Astrocyte of the hippocampus (primary cell): ENCODE results near the gene TBX2.

Source experiments
- DNase-seq: peaks from one replicate; pipeline ENCODE4 v3.0.0; 2011; ENCODE audit warnings: low read depth, low spot score

TBX2 gene

GRCh38 chr17:61402073-61402541 lies 2.5 kb downstream of the TBX2 start:
- DNase-seq: no peak

DNA sequence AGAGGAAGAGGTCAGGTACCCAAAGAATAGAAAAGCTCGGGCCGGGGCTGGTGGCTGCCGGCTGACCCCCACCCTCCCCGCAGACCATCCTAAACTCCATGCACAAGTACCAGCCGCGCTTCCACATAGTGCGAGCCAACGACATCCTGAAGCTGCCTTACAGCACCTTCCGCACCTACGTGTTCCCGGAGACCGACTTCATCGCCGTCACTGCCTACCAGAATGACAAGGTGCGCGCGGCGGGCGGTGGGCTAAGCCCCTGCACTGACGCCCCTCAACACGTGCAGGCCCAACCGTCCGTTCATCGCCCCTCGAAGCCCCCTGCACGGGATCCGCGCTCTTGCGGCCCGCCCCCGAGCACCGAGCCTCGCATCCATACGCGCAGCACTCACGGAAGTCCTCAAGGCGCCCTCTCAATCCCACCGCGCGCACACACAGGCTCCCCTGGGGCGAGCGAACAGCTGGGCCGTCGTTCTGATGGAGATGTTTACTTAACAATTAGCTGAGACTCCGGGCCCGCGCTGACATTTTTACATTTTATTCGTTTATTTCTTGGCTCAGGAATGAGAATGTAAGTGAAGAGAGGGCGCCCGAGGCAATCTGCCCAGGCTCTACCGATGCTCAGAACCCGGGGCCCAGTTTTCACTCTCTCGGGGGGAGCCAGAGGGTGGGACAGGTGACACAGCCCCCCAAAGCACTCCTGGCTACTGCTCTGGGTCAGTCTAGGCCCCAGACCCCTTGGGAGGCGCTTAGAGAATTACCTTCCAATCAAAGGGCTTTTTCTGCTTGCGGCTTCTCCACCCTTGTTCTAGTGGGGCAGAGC lies 3.5 kb downstream of the TBX2 start:
- DNase-seq: no peak

DNA sequence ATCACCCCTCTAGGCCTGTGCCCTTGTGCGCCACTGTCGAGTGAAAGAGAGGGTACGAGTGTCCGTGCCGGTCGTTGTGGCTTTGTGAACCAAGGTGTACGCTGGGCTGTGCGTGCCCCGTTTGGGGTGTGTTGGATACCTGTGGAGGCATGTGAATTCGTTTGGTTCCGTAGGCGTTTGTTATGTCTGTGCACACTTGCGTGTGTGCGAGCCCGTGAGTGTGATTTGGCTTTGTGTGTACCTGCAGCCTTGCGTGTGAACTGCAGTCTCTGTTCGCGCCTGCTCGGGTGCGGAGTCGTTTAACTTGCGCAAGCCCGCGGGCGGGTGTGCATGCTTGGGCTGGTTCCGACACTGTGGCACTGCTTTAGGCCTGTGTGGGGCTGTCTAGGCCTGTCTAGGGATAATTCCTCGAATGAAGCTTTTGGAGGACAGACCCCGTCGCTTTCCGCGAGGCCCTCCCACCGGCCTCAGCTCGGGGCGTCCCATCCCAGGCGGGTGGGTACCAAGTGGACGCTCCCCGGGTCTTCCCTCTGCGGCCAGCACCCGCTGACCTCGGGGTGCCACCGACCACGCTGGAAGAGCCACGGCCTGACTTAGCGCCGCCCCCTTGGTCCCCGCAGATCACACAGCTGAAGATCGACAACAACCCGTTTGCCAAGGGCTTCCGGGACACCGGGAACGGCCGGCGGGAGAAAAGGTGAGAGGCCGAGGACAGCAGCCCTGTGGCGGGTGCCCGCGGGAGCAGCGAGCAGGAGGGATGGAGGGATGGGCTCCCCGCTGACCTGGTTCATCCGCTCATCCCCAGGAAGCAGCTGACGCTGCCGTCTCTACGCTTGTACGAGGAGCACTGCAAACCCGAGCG lies 4.4 kb downstream of the TBX2 start:
- no peak for DNase-seq

- no peak for DNase-seq
These were observed 4.9 kb downstream of the TBX2 start for GRCh38 chr17:61404663-61404912.

- peak; percentile 16 for DNase-seq
These were observed 5.5 kb downstream of the TBX2 start for GRCh38 chr17:61404913-61405685.

- no peak for DNase-seq
These were observed 6.3 kb downstream of the TBX2 start for GRCh38 chr17:61405686-61406536.

DNA sequence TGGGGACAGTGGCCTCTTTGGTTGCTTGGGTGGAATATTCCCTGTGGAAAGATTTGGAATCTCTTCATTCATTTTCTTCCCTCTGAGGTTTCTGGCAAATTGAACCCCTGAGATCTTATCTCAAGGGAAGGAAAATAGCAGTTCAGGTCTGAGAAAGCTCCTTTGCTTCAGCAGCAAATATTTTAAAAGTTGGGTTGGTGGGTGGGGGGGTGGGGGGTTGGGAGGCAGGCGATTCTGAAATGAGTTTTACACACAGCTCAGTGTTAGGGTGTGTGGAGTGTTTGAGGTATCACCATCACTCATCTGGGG lies 6.8 kb downstream of the TBX2 start:
- DNase-seq: no peak

- DNase-seq: no peak
These were observed 7.6 kb downstream of the TBX2 start for GRCh38 chr17:61406971-61407911.

DNA sequence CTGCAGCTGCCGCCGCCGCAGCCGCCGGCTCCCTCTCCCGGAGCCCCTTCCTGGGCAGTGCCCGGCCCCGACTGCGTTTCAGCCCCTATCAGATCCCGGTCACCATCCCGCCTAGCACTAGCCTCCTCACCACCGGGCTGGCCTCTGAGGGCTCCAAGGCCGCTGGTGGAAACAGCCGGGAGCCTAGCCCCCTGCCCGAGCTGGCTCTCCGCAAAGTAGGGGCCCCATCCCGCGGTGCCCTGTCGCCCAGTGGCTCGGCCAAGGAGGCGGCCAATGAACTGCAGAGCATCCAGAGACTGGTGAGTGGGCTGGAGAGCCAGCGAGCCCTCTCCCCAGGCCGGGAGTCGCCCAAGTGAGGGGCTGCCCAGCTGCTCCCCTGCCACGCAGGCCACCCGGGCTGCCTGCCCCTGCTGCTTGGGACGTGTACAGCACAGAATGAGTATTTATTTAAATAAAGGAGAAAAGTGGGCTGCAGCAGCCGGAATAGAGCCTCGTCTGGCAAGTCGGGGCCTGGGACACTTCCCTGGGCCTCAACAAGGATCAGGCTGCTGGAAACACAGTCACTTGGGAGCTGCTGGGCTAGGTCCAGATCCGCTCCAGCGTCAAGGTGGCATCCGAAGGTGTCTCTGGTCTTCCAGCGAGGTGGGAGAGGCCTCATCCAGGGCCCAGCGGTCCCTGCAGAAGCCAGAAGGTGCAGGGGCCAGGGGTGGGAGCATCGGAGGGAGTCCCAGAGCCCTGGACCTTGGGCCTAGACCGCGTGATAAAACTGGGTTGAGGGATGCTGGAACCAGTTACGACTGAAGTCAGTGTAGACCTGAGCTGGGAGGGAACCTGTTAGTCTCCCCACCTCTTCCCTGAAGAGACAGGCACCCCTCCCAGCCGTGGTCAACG lies 8.8 kb downstream of the TBX2 start:
- peak; percentile 16 for DNase-seq

- peak; percentile 87 for DNase-seq
These were observed 9.9 kb downstream of the TBX2 start for GRCh38 chr17:61409301-61410112.

DNA sequence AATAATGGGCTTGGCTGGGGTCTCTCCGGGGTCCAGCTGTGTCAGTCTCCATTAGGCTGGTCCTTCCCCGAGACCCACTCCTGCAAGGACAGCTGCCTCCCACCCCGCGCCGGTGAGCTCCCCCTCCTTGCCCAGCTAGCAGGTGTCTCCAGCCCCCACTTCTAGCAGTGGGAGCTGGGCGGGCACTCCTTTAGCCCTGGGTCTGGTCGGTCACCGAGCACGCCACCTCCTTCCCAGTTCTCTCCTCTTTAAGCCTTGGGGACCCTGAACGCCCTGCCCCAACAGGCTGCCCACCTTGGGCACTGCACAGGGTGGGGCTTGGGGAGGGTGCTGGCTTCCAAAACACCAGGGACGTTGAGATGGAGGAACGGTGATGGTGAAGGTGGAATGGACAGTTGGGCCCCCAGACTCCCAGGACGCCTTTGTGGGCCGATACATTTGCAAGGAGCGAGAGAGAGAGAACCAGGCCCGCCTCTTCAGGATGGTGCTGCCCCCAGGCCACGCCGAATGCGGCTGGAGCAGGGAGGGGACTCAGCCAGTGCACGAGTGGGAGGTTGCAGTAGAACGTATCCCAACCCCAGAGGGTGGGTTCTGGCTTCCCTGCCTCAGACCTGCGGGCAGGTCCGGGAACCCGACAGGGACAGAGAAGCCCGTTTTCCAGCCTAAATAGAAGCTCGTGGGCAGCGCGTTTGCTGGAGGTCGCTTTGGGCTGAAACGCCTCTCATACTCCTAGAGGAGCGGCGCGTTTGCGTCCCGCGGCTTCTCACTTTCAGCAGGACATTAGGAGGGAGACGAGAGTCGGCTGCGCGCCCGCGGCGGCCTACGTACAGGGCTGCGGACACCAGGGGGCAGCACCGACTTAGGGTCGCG lies 10.7 kb downstream of the TBX2 start:
- DNase-seq: peak; percentile 84

DNA sequence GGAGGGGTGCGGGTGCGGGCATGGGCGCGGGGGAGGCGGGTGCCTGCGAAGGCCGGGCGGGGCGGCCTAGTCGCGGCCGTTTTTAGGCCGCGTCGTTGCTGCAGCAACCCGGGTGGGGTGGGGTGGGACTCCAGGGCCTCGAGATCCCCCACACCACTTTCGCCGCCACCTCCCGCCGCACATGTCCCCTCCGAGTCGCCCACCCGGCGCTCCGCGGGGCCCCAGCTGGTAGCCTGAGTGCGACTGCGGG lies 11.3 kb downstream of the TBX2 start:
- no peak for DNase-seq

GRCh38 chr17:61411261-61412142 lies 11.9 kb downstream of the TBX2 start:
- peak; percentile 74 for DNase-seq

DNA sequence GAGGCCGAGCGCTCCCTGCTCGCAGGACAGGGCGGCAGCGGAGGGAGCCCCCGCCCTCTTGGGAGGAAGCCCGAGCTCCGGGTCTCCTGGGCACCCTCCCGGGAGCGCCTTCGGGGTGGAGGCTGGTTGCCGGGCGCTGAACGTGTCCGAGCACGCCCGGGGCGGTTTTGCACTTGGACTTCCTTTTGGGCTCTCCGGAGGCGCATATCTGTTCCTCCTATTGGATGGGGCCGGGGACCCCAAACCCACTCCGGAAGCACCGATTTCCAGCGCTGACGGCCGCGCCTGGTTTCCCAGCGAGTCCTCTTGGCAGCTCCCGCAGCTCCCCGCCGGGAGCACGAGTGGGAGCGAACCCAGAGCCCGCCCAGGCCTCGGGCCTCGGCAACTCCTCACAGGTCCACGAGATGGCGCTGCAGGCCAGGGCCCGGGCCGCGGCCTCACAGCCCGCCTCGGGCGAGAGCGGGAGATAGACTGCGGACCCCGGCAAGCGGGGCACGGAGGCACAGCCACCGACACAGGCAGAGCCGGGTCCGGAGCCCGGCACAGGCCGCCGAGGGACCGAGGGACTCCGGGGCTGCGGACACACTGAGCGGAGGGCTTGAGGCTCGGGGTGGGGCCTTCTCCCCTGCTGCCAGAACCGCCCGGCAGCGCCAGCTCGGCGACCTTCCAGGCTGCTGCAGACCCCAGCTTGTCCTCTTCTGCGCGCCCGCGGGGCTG lies 12.7 kb downstream of the TBX2 start:
- peak; percentile 92 for DNase-seq

DNA sequence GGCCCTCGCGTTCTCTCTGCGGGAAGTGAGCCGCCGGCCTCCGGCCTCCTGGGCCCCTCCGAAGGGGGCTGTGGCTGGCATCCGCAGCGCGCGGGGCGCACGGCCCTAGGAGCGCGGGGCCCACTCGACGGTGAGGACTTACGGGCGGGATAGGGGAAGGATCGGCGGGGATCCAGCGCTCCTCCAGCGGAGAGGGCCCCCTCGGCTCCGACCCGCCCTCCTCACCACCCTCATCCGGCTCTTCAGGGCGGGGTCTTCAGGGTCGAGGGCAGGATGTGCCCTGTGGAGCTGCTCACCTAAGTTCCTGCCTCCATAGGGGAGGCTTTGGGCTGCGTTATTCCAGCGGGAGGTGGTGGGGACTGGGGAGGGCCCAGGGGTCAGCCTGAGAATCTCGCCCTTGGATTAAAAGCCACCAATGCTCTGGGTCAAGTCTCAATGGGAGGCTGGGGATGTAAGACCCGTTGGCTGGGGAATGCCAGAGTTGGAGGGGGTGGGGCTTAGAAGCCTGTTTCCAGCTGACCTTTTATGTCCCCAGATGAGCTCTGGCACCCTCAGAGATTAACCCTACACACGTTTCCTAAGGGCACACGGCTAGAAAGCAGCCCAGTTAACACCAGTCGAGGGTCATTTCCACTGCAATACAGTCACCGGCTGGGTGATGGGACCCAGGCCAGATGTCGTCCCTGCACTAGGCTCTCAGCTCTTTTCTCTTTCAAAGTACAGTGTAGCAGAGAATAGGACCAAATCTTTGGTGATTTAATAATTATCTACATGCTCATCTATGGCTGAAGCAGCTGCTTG lies 13.4 kb downstream of the TBX2 start:
- DNase-seq: no peak
